H9 (cell line): ENCODE measurements around the gene ZBTB16. TPM values are rescaled to one million over a fixed set of nuclear protein-coding genes. Genes with fewer than 3 reads are reported as not detected.

Experiments
- DNase-seq: peaks from one replicate; pipeline ENCODE4 v3.0.0-alpha.2; 2017
- H2AFZ ChIP-seq: one replicate; pipeline ENCODE4 v1.6.1; 2013; ENCODE audit warnings: mild to moderate bottlenecking, low read length, control low read depth, moderate library complexity
- H2AK5ac ChIP-seq: 2 replicates; pipeline ENCODE4 v1.6.1; 2013; ENCODE audit warnings: low read length, control low read depth, mixed read lengths; ENCODE audit not compliant: insufficient read length
- H2BK120ac ChIP-seq: one replicate; pipeline ENCODE4 v1.6.1; 2013; ENCODE audit warnings: low read depth, mild to moderate bottlenecking, low read length, control low read depth, inconsistent platforms; ENCODE audit not compliant: poor library complexity, severe bottlenecking
- H2BK12ac ChIP-seq: 2 replicates; pipeline ENCODE4 v1.6.1; 2013; ENCODE audit warnings: low read length, control low read depth, mixed read lengths, low read depth; ENCODE audit not compliant: insufficient read length
- H2BK15ac ChIP-seq: 2 replicates; pipeline ENCODE4 v1.6.1; 2013; ENCODE audit warnings: low read depth, low read length, control low read depth
- H2BK20ac ChIP-seq: one replicate; pipeline ENCODE4 v1.6.1; 2013; ENCODE audit warnings: low read depth, mild to moderate bottlenecking, low read length, control low read depth, inconsistent platforms; ENCODE audit not compliant: poor library complexity, severe bottlenecking
- H2BK5ac ChIP-seq: 2 replicates; pipeline ENCODE4 v1.6.1; 2013; ENCODE audit warnings: low read length, control low read depth, mixed read lengths; ENCODE audit not compliant: insufficient read length
- H3K14ac ChIP-seq: 2 replicates; pipeline ENCODE4 v1.6.1; 2013; ENCODE audit warnings: low read length, control low read depth; ENCODE audit not compliant: insufficient read depth
- H3K18ac ChIP-seq: 2 replicates; pipeline ENCODE4 v1.6.1; 2013; ENCODE audit warnings: low read depth, mild to moderate bottlenecking, mixed read lengths, low read length, control low read depth; ENCODE audit not compliant: insufficient read length
- H3K23ac ChIP-seq: 2 replicates; pipeline ENCODE4 v1.6.1; 2013; ENCODE audit warnings: low read length, control low read depth, mixed read lengths, low read depth; ENCODE audit not compliant: insufficient read length
- H3K23me2 ChIP-seq: 2 replicates; pipeline ENCODE4 v1.6.1; 2013; ENCODE audit warnings: low read depth, mild to moderate bottlenecking, mixed read lengths, low read length, control low read depth; ENCODE audit not compliant: insufficient read length, poor library complexity, severe bottlenecking
- H3K27ac ChIP-seq: 2 replicates; pipeline ENCODE4 v1.5.1; 2013; ENCODE audit warnings: low read length, control low read depth, mixed read lengths, low read depth; ENCODE audit not compliant: insufficient read length
- H3K27me3 ChIP-seq: 2 replicates; pipeline ENCODE4 v1.6.1; 2013; ENCODE audit warnings: low read length, control low read depth, inconsistent platforms; ENCODE audit not compliant: insufficient read depth
- H3K4ac ChIP-seq: 2 replicates; pipeline ENCODE4 v1.6.1; 2013; ENCODE audit warnings: low read depth, mild to moderate bottlenecking, control low read depth, inconsistent platforms, low read length, moderate library complexity
- H3K4me1 ChIP-seq: 2 replicates; pipeline ENCODE4 v1.6.1; 2013; ENCODE audit warnings: low read length, control low read depth, inconsistent platforms; ENCODE audit not compliant: insufficient read depth
- H3K4me2 ChIP-seq: 2 replicates; pipeline ENCODE4 v1.6.1; 2013; ENCODE audit warnings: low read length, control low read depth, mixed read lengths; ENCODE audit not compliant: insufficient read length, insufficient read depth
- H3K56ac ChIP-seq: 2 replicates; pipeline ENCODE4 v1.6.1; 2013; ENCODE audit warnings: low read depth, mild to moderate bottlenecking, mixed read lengths, low read length, control low read depth; ENCODE audit not compliant: insufficient read length
- H3K79me1 ChIP-seq: 2 replicates; pipeline ENCODE4 v1.6.1; 2013; ENCODE audit warnings: low read depth, mild to moderate bottlenecking, moderate library complexity, low read length, control low read depth, inconsistent platforms; ENCODE audit not compliant: insufficient read depth, poor library complexity, severe bottlenecking
- H3K79me2 ChIP-seq: 2 replicates; pipeline ENCODE4 v1.6.1; 2013; ENCODE audit warnings: low read length, control low read depth, inconsistent platforms; ENCODE audit not compliant: insufficient read depth
- H3K9ac ChIP-seq: 2 replicates; pipeline ENCODE4 v1.6.1; 2013; ENCODE audit warnings: low read length, control low read depth, mixed read lengths; ENCODE audit not compliant: insufficient read length; ENCODE audit errors: extremely low read depth
- H3K9me3 ChIP-seq: one replicate; pipeline ENCODE4 v1.6.1; 2013; ENCODE audit warnings: low read depth, low read length, inconsistent platforms; ENCODE audit not compliant: control insufficient read depth
- H3T11ph ChIP-seq: one replicate; pipeline ENCODE4 v1.6.1; 2013; ENCODE audit warnings: mild to moderate bottlenecking, low read length, control low read depth, inconsistent platforms
- H4K20me1 ChIP-seq: one replicate; pipeline ENCODE4 v1.6.1; 2013; ENCODE audit not compliant: control insufficient read depth, insufficient read length, insufficient read depth
- H4K5ac ChIP-seq: 2 replicates; pipeline ENCODE4 v1.6.1; 2013; ENCODE audit warnings: low read depth, mild to moderate bottlenecking, mixed read lengths, low read length, control low read depth; ENCODE audit not compliant: insufficient read length
- H4K8ac ChIP-seq: replicated peaks from 2 replicates; pipeline ENCODE4 v1.6.1; 2013; ENCODE audit warnings: low read length, control low read depth, mixed read lengths, low read depth; ENCODE audit not compliant: insufficient read length
- H4K91ac ChIP-seq: 2 replicates; pipeline ENCODE4 v1.6.1; 2013; ENCODE audit warnings: low read depth, mild to moderate bottlenecking, moderate library complexity, mixed read lengths, low read length, control low read depth; ENCODE audit not compliant: insufficient read length
- H3K27ac Mint-ChIP-seq, 3 experiments: 2 replicates in 2 of 3; 3 replicates in 1 of 3; pipeline ENCODE4 v1.8.0; 2020 to 2021; ENCODE audit warnings: mixed read lengths in 3 of 3, mild to moderate bottlenecking in 1 of 3, moderate library complexity in 1 of 3
- H3K27me3 Mint-ChIP-seq: 2 replicates; pipeline ENCODE4 v1.8.0; 2021; ENCODE audit warnings: low read depth, mild to moderate bottlenecking, moderate library complexity, mixed read lengths
- H3K36me3 Mint-ChIP-seq, 3 experiments: 2 replicates in 2 of 3; 3 replicates in 1 of 3; pipeline ENCODE4 v1.8.0; 2020 to 2021; ENCODE audit warnings: low read depth in 3 of 3, mixed read lengths in 3 of 3; ENCODE audit not compliant: insufficient read depth in 1 of 3
- H3K4me1 Mint-ChIP-seq, 2 experiments: 2 replicates each; pipeline ENCODE4 v1.8.0; 2020; ENCODE audit warnings: mixed read lengths in 2 of 2
- H3K4me3 Mint-ChIP-seq, 2 experiments: 2 replicates in 1 of 2; 3 replicates in 1 of 2; pipeline ENCODE4 v1.8.0; 2020 to 2021; ENCODE audit warnings: mild to moderate bottlenecking in 2 of 2, mixed read lengths in 2 of 2, moderate library complexity in 1 of 2
- H3K9me3 Mint-ChIP-seq, 2 experiments: 2 replicates in 1 of 2; 3 replicates in 1 of 2; pipeline ENCODE4 v1.8.0; 2020; ENCODE audit warnings: mild to moderate bottlenecking in 2 of 2, mixed read lengths in 2 of 2, moderate library complexity in 1 of 2
- CTCF ChIP-seq: fragments of 200-600 bp; sonication (generic); conservative IDR thresholded peaks from 3 replicates; pipeline ENCODE4 v1.8.0; 2021; ENCODE audit warnings: antibody characterized with exemption, mild to moderate bottlenecking
- WGBS: extraction: QIAGEN DNeasy Blood & Tissue Kit; methylation state at CpG from one replicate; pipeline ENCODE4 v1.1.7; 2013; ENCODE audit warnings: missing lambda C conversion rate, low lambda C conversion rate, mixed read lengths; ENCODE audit not compliant: insufficient read length; ENCODE audit errors: extremely low coverage; 5-methylcytosine and 5-hydroxymethylcytosine counted together
- total RNA-seq: library from RNA; stranded (reverse); gene quantifications from 2 replicates; pipeline ENCODE4 v1.2.1, GENCODE V29; 2021

Gene ZBTB16
- total RNA-seq, 1 experiment from 2014 or later = not detected

GRCh38 chr11:114207096-114207495, 147.6 kb downstream of the ZBTB16 start:
- Histone ChIP-seq H3K9ac (no peak overlapping the region), H3K9me3 (no peaks in the 10 kb centered on the region), H3K27ac (no peak overlapping the region), H4K20me1 (no peaks in the 10 kb centered on the region), H3K4me1 (no peaks in the 10 kb centered on the region), H2AFZ (no peak overlapping the region), H4K91ac (no peak overlapping the region), H3K4me2 (no peak overlapping the region), H2AK5ac (no peak overlapping the region), H3K79me2 (no peaks in the 10 kb centered on the region), H3K23ac (no peak overlapping the region), H2BK5ac (no peak overlapping the region), H2BK15ac (no peak overlapping the region), H2BK20ac (no peak overlapping the region), H3K4ac (no peak overlapping the region), H3K14ac (no peak overlapping the region), H3K79me1 (no peaks in the 10 kb centered on the region), H3T11ph (no peak overlapping the region), H3K23me2 (no peaks in the 10 kb centered on the region), H2BK120ac (no peak overlapping the region), H3K18ac (no peak overlapping the region), H2BK12ac (no peak overlapping the region), H3K56ac (no peak overlapping the region), H4K5ac (no peak overlapping the region), H3K27me3 (no peaks in the 10 kb centered on the region), H4K8ac (no peak overlapping the region)
- H3K9me3 Mint-ChIP-seq = no peaks in the 10 kb centered on the region
- H3K27me3 Mint-ChIP-seq = peaks cover 4% of the 10 kb centered on the region; the same call in 1 of the 2 replicates
- H3K36me3 Mint-ChIP-seq = no peaks in the 10 kb centered on the region
- no peak overlapping the region for H3K4me3 Mint-ChIP-seq
- H3K27ac Mint-ChIP-seq = no peak overlapping the region
- no CpG with 5 or more reads among the region's 4 CpGs for WGBS
- DNase-seq = no peak
- peaks cover 21 to 39% of the 10 kb centered on the region in 2 experiments for H3K4me1 Mint-ChIP-seq
- TF ChIP-seq CTCF = no peak
